Measurements from ENCODE around the gene ERV3-1. TPM values are rescaled to one million over a fixed set of nuclear protein-coding genes. Genes with fewer than 3 reads are reported as not detected.
"Not testable (repeated sequence)": the region's sequence is repeated elsewhere in the genome, so short reads cannot be mapped to it uniquely, and the experiment has no call there.

ERV3-1 gene
- total RNA-seq, 4 donors from 2014 or later: 26.3 to 85.8 (median 46.0) TPM

GRCh38 chr7:64978497-64979203 lies 27.8 kb downstream of the ERV3-1 start:
- DNase-seq (ENCODE audit: low spot score) (no peak), ATAC-seq (ENCODE audit: low FRiP score) (no peak)
- no peak for TF ChIP-seq CTCF (IDR thresholded peaks at IDR 0.05)

- no peak for DNase-seq (ENCODE audit: low spot score)
- no peak for ATAC-seq (ENCODE audit: low FRiP score)
- no peak for TF ChIP-seq CTCF (IDR thresholded peaks at IDR 0.05)
These were observed 40.9 kb downstream of the ERV3-1 start for GRCh38 chr7:64965594-64965993.

- no peak for TF ChIP-seq CTCF (IDR thresholded peaks at IDR 0.05)
- no peak for DNase-seq (ENCODE audit: low spot score)
- ATAC-seq (ENCODE audit: low FRiP score): no peak
These were observed 47.3 kb downstream of the ERV3-1 start for GRCh38 chr7:64959072-64959747.

- ATAC-seq (ENCODE audit: low FRiP score): no peak
- DNase-seq (ENCODE audit: low spot score): no peak
- peak in 1 of 3 donors; percentile 23 for TF ChIP-seq CTCF (IDR thresholded peaks at IDR 0.05)
These were observed 55.1 kb downstream of the ERV3-1 start for GRCh38 chr7:64951250-64951848.

- DNase-seq (ENCODE audit: low spot score): not testable (repeated sequence)
These were observed 55.8 kb downstream of the ERV3-1 start for GRCh38 chr7:64950673-64951072.

GRCh38 chr7:64948774-64949173 lies 57.7 kb downstream of the ERV3-1 start:
- ATAC-seq (ENCODE audit: low FRiP score); DNase-seq (ENCODE audit: low spot score): not testable (repeated sequence)

More at GRCh38 chr7:64950673-64951072, 55.8 kb downstream of the ERV3-1 start:
- not testable (repeated sequence) for ATAC-seq (ENCODE audit: low FRiP score)

- TF ChIP-seq CTCF (IDR thresholded peaks at IDR 0.05): no peak
- DNase-seq (ENCODE audit: low spot score): no peak
- peak; percentile 65 for ATAC-seq (ENCODE audit: low FRiP score)
These were observed 59.1 kb downstream of the ERV3-1 start for GRCh38 chr7:64947252-64948000.

Data from omental fat pad (tissue), 4 donors.